Activated CD8-positive, alpha-beta T cell treated with anti-CD3 and anti-CD28 coated beads, Interleukin-2, amount 10 ng/mL, durations not matched to agents 7 days and 5 days (primary cell): Measurements from ENCODE around the gene KCNG4. TPM values are rescaled to one million over a fixed set of nuclear protein-coding genes. Genes with fewer than 3 reads are reported as not detected.

Experiments
- ATAC-seq: fragments of 150-1000 bp; cut with Tn5 transposase; one replicate; pipeline ENCODE4 v1.10.0; 2021; ENCODE audit warnings: moderate library complexity
- CTCF ChIA-PET: fragments of 350-600 bp; sonication (Branson Sonifier 250); formaldehyde crosslinking; loops from one replicate; lab custom pipeline; 2021; ENCODE audit warnings: antibody characterized with exemption; lab: Charles Lee
- POLR2A ChIA-PET: fragments of 350-600 bp; sonication (Branson Sonifier 250); formaldehyde crosslinking; loops from one replicate; lab custom pipeline; 2021; ENCODE audit warnings: antibody characterized with exemption; lab: Charles Lee
- DNase-seq: peaks from one replicate; pipeline ENCODE4 v3.0.0-alpha.2; 2020
- H3K27ac Mint-ChIP-seq: one replicate; pipeline ENCODE4 v1.8.0; 2021; ENCODE audit warnings: mild to moderate bottlenecking, mixed read lengths
- H3K27me3 Mint-ChIP-seq: one replicate; pipeline ENCODE4 v1.8.0; 2021; ENCODE audit warnings: low read depth, mixed read lengths
- H3K36me3 Mint-ChIP-seq: one replicate; pipeline ENCODE4 v1.8.0; 2021; ENCODE audit warnings: low read depth, mixed read lengths
- H3K4me1 Mint-ChIP-seq: one replicate; pipeline ENCODE4 v1.8.0; 2021; ENCODE audit warnings: low read depth, mixed read lengths
- H3K4me3 Mint-ChIP-seq: one replicate; pipeline ENCODE4 v1.8.0; 2021; ENCODE audit warnings: mild to moderate bottlenecking, mixed read lengths
- H3K9me3 Mint-ChIP-seq: one replicate; pipeline ENCODE4 v1.8.0; 2022; ENCODE audit warnings: mixed read lengths; ENCODE audit not compliant: insufficient read depth
- total RNA-seq, 2 experiments: library from RNA; stranded (reverse); gene quantifications; one replicate each; pipeline ENCODE4 v1.2.3, GENCODE V29; 2021

KCNG4 gene
- total RNA-seq, 2 experiments from 2014 or later: not detected

DNA sequence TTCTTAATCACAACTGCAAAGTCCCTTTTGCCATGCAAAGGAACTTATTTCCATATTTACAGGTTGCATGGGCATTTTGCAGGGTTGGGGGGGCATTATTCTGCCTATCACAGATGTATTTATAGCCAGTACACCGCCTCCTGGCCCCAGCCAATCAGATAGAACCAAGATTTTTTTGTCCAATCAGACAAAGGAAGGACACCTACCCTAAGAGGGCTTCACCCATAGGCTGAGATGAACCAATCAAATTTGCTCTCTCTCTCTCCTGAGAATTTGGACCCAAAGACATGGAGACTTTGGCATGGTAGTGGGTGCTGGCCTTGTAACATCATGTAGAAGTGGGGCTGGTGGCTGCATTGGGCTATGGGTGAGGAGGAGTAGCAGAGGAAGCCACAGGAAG is 3.9 kb upstream of the KCNG4 start:
- Mint-ChIP-seq H3K9me3 (no peaks in the 10 kb centered on the region), H3K4me3 (no peak overlapping the region), H3K27ac (no peak overlapping the region), H3K27me3 (peaks cover 23% of the 10 kb centered on the region), H3K4me1 (no peaks in the 10 kb centered on the region), H3K36me3 (no peaks in the 10 kb centered on the region)
- DNase-seq (no peak), ATAC-seq (no peak)
- ChIA-PET POLR2A (no interaction called here), CTCF (no interaction called here)

DNA sequence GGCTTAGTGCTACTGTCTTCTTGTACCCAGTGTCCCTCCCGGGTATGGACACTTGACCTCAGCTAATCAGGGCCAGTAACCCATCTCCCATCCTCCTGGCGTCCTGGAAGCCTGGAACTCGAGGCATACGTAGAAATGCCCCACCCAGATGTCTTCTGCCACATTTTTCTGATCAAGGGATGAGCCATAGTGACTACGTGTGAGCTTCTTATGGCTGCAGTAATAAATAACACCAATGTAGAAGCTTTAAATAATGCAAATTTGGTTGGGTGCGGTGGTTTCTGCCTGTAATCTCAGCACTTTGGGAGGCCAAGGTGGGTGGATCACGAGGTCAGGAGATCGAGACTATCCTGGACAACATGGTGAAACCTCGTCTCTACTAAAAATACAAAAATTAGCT is 3.0 kb upstream of the KCNG4 start:
- DNase-seq (no peak), ATAC-seq (no peak)
- H3K27ac Mint-ChIP-seq: no peak overlapping the region
- POLR2A ChIA-PET: no interaction called here
- CTCF ChIA-PET: interaction anchor here (0.7 kb wide), 1 partner anchor 158 kb away, joined by 3 read pairs; no protein-coding TSS in a partner anchor
- no peak overlapping the region for H3K4me3 Mint-ChIP-seq
- no peaks in the 10 kb centered on the region for H3K4me1 Mint-ChIP-seq
- peaks cover 23% of the 10 kb centered on the region for H3K27me3 Mint-ChIP-seq
- no peaks in the 10 kb centered on the region for H3K36me3 Mint-ChIP-seq
- H3K9me3 Mint-ChIP-seq: no peaks in the 10 kb centered on the region

- POLR2A ChIA-PET: no interaction called here
- ATAC-seq (no peak), DNase-seq (no peak)
- Mint-ChIP-seq H3K36me3 (no peaks in the 10 kb centered on the region), H3K4me3 (no peak overlapping the region), H3K9me3 (no peaks in the 10 kb centered on the region), H3K4me1 (no peaks in the 10 kb centered on the region), H3K27me3 (peaks cover 23% of the 10 kb centered on the region), H3K27ac (no peak overlapping the region)
- CTCF ChIA-PET: no interaction called here
These were observed 2.0 kb upstream of the KCNG4 start for GRCh38 chr16:84241778-84242177.

- ATAC-seq (no peak), DNase-seq (no peak)
- Mint-ChIP-seq H3K27me3 (peaks cover 23% of the 10 kb centered on the region), H3K4me3 (no peak overlapping the region), H3K36me3 (no peaks in the 10 kb centered on the region), H3K27ac (no peak overlapping the region), H3K4me1 (no peaks in the 10 kb centered on the region), H3K9me3 (no peaks in the 10 kb centered on the region)
- ChIA-PET CTCF (no interaction called here), POLR2A (no interaction called here)
These were observed 643 bp upstream of the KCNG4 start for GRCh38 chr16:84240455-84240854.

DNA sequence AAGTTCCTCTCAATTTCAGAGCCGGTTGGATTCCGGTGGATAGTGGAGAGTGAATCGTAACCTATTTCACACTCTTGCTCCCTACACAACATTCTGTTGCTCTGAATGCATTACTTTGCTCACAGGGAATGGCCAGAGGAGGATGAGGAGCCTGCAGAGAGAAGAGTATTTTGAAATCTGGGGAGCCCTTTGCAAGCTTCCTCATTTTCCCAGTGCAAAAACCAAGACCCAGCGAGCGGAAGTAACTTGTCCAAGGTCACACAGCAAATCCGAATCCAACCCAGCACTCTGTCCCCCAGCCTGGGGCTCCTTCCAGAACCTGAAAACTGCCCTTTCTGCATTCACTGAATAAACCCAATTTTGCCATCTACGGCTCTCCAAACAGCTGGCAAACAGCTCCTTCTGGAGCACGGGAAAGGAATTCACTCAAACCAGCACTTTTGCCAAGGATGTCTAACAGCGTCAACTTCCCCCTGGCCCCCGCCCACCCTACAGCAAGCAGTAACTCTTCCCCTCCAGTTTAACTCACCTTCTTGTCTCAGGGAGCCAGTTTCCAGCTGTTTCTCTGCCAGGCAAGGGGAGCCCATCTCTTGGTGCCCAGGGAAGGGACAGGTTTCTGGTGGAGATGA is 557 bp downstream of the KCNG4 start:
- DNase-seq (no peak), ATAC-seq (no peak)
- Mint-ChIP-seq H3K27ac (no peak overlapping the region), H3K27me3 (peaks cover 22% of the 10 kb centered on the region), H3K4me1 (no peaks in the 10 kb centered on the region), H3K9me3 (no peaks in the 10 kb centered on the region), H3K4me3 (no peak overlapping the region), H3K36me3 (no peaks in the 10 kb centered on the region)
- POLR2A ChIA-PET: no interaction called here
- CTCF ChIA-PET: no interaction called here

GRCh38 chr16:84237994-84238750 is 1.6 kb downstream of the KCNG4 start:
- Mint-ChIP-seq H3K4me1 (no peaks in the 10 kb centered on the region), H3K27ac (no peak overlapping the region), H3K27me3 (peaks cover 21% of the 10 kb centered on the region), H3K4me3 (no peak overlapping the region), H3K36me3 (no peaks in the 10 kb centered on the region), H3K9me3 (no peaks in the 10 kb centered on the region)
- DNase-seq: no peak
- CTCF ChIA-PET: no interaction called here
- ATAC-seq: no peak
- POLR2A ChIA-PET: no interaction called here

GRCh38 chr16:84236671-84237070 is 3.1 kb downstream of the KCNG4 start:
- POLR2A ChIA-PET: no interaction called here

GRCh38 chr16:84234321-84235241 is 5.2 kb downstream of the KCNG4 start:
- DNase-seq: no peak
- CTCF ChIA-PET: no interaction called here
- no peaks in the 10 kb centered on the region for H3K9me3 Mint-ChIP-seq

More at GRCh38 chr16:84236671-84237070, 3.1 kb downstream of the KCNG4 start:
- DNase-seq: no peak
- no peak for ATAC-seq
- CTCF ChIA-PET: no interaction called here
- H3K4me3 Mint-ChIP-seq: no peak overlapping the region
- no peak overlapping the region for H3K27ac Mint-ChIP-seq
- no peaks in the 10 kb centered on the region for H3K4me1 Mint-ChIP-seq
- H3K9me3 Mint-ChIP-seq: no peaks in the 10 kb centered on the region
- H3K27me3 Mint-ChIP-seq: peaks cover 19% of the 10 kb centered on the region
- H3K36me3 Mint-ChIP-seq: no peaks in the 10 kb centered on the region

GRCh38 chr16:84233748-84234147 is 6.1 kb downstream of the KCNG4 start:
- ChIA-PET CTCF (no interaction called here), POLR2A (no interaction called here)
- Mint-ChIP-seq H3K4me3 (no peak overlapping the region), H3K27me3 (peaks cover 8% of the 10 kb centered on the region), H3K36me3 (no peaks in the 10 kb centered on the region), H3K27ac (no peak overlapping the region), H3K9me3 (no peaks in the 10 kb centered on the region), H3K4me1 (no peaks in the 10 kb centered on the region)
- DNase-seq (no peak), ATAC-seq (no peak)

More at GRCh38 chr16:84234321-84235241, 5.2 kb downstream of the KCNG4 start:
- Mint-ChIP-seq H3K4me1 (no peaks in the 10 kb centered on the region), H3K36me3 (no peaks in the 10 kb centered on the region), H3K27me3 (peaks cover 14% of the 10 kb centered on the region), H3K27ac (no peak overlapping the region), H3K4me3 (no peak overlapping the region)
- POLR2A ChIA-PET: no interaction called here
- ATAC-seq: no peak

GRCh38 chr16:84232969-84233368 is 6.8 kb downstream of the KCNG4 start:
- Mint-ChIP-seq H3K9me3 (no peaks in the 10 kb centered on the region), H3K36me3 (no peaks in the 10 kb centered on the region), H3K27ac (no peak overlapping the region), H3K4me1 (no peaks in the 10 kb centered on the region), H3K27me3 (peaks cover 7% of the 10 kb centered on the region), H3K4me3 (no peak overlapping the region)
- ChIA-PET POLR2A (interaction anchor here (0.6 kb wide), 1 partner anchor 1013 kb away, joined by 3 read pairs; no protein-coding TSS in a partner anchor), CTCF (no interaction called here)
- ATAC-seq (no peak), DNase-seq (no peak)

- H3K4me3 Mint-ChIP-seq: no peak overlapping the region
- ChIA-PET POLR2A (no interaction called here), CTCF (no interaction called here)
- H3K36me3 Mint-ChIP-seq: no peaks in the 10 kb centered on the region
- no peaks in the 10 kb centered on the region for H3K4me1 Mint-ChIP-seq
- peaks cover 7% of the 10 kb centered on the region for H3K27me3 Mint-ChIP-seq
- DNase-seq: no peak
- H3K27ac Mint-ChIP-seq: no peak overlapping the region
- no peaks in the 10 kb centered on the region for H3K9me3 Mint-ChIP-seq
- no peak for ATAC-seq
These were observed 7.8 kb downstream of the KCNG4 start for GRCh38 chr16:84232060-84232459.

GRCh38 chr16:84229471-84229870 is 10.3 kb downstream of the KCNG4 start:
- Mint-ChIP-seq H3K4me3 (no peak overlapping the region), H3K27me3 (peaks cover 14% of the 10 kb centered on the region), H3K4me1 (no peaks in the 10 kb centered on the region), H3K36me3 (no peaks in the 10 kb centered on the region), H3K9me3 (no peaks in the 10 kb centered on the region), H3K27ac (no peak overlapping the region)
- ATAC-seq (no peak), DNase-seq (no peak)
- ChIA-PET POLR2A (no interaction called here), CTCF (no interaction called here)
